DND-41 (cell line): ENCODE results near the gene ZNF214.

Experiments used
- CTCF ChIP-seq: IDR thresholded peaks from 2 replicates; pipeline ENCODE4 v1.5.1; 2012; ENCODE audit warnings: borderline replicate concordance, low read length, moderate library complexity, mild to moderate bottlenecking; ENCODE audit not compliant: poor library complexity, severe bottlenecking; ENCODE audit errors: extremely low read depth
- EZH2 ChIP-seq: IDR thresholded peaks from 3 replicates; pipeline ENCODE4 v1.6.1; 2012; ENCODE audit warnings: borderline replicate concordance, low read depth, mild to moderate bottlenecking, moderate library complexity, low read length, inconsistent platforms; ENCODE audit not compliant: severe bottlenecking

- TF ChIP-seq CTCF: no peak
- no peak for TF ChIP-seq EZH2
Observed at GRCh38 chr11:7050191-7050590, 30.0 kb upstream of the ZNF214 start.
